ENCODE data around the gene CRBN.

GRCh38 chr3:3105246-3105645 is 74.2 kb downstream of the CRBN start:
- TF ChIP-seq EZH2 (IDR thresholded peaks at IDR 0.05; ENCODE audit: insufficient read depth, poor library complexity, severe bottlenecking) (no peak), EZH2phosphoT487 (IDR thresholded peaks at IDR 0.05; ENCODE audit: insufficient read depth, low read depth) (no peak)
